ENCODE data around the gene CCL23. TPM values are rescaled to one million over a fixed set of nuclear protein-coding genes. Genes with fewer than 3 reads are reported as not detected.

CCL23 gene
- total and polyA plus RNA-seq, 9 of the 15 experiments (the other 6 are each of a cell fraction or from before 2014, with no cell fraction given), result not detected

- no peaks in the 10 kb centered on the region for H3K79me2 ChIP-seq (ENCODE audit: control insufficient read depth, insufficient read depth, low read length)
- ChIA-PET POLR2A (no interaction called here), CTCF (ENCODE audit: low intra/inter-chr PET ratio) (no interaction called here)
- BruUV-seq (replicated peaks), result no TSS peak
- intact Hi-C loops (cut with micrococcal nuclease), result no loop called here
- TF ChIP-seq SMARCA5 (IDR thresholded peaks at IDR 0.05), result no peak
- no peak for TF ChIP-seq CREB1 (IDR thresholded peaks at IDR 0.05)
- no peak for TF ChIP-seq CREB1 (CRISPR knock-in tag; IDR thresholded peaks at IDR 0.05)
- TF ChIP-seq MCM2 (IDR thresholded peaks at IDR 0.05; ENCODE audit: low read depth), result no peak
- TF ChIP-seq FOXP4 (CRISPR knock-in tag; IDR thresholded peaks at IDR 0.05; ENCODE audit: borderline replicate concordance), result no peak
- TF ChIP-seq HOMEZ (CRISPR knock-in tag; IDR thresholded peaks at IDR 0.05), result no peak
- no peak for TF ChIP-seq ARNT (IDR thresholded peaks at IDR 0.05)
- TF ChIP-seq CHCHD3 (CRISPR knock-in tag; IDR thresholded peaks at IDR 0.05), result no peak
- TF ChIP-seq MCM3 (IDR thresholded peaks at IDR 0.05), result no peak
- TF ChIP-seq ZNF217 (CRISPR knock-in tag; IDR thresholded peaks at IDR 0.05), result no peak
- no peak for ATAC-seq
- H3K36me3 ChIP-seq (ENCODE audit: control insufficient read depth, insufficient read depth, low read length), result no peaks in the 10 kb centered on the region
- no peak overlapping the region for H3K4me2 ChIP-seq (ENCODE audit: insufficient read depth, low read length)
- in situ Hi-C loops (cut with MboI), result no loop called here
- H3K27ac ChIP-seq (ENCODE audit: extremely low read depth, low read depth, low read length), result no peak overlapping the region
- H3K4me1 ChIP-seq (replicated peaks in 1 of 2; ENCODE audit: control insufficient read depth in 2 of 2, insufficient read depth in 2 of 2, low read length in 2 of 2), result no peaks in the 10 kb centered on the region
- H3K4me3 ChIP-seq, result no peak overlapping the region
- H3K9me1 ChIP-seq (ENCODE audit: control insufficient read depth, insufficient read depth, low read length), result no peaks in the 10 kb centered on the region
- no peak for FAIRE-seq
- H3K9me3 ChIP-seq (replicated peaks; ENCODE audit: control insufficient read depth, insufficient read depth, low read depth, low read length), result no peaks in the 10 kb centered on the region
- WGBS (ENCODE audit: insufficient coverage, low coverage, missing lambda C conversion rate), result 0% methylated on average over 1 of the region's 1 CpG
- H3K9ac ChIP-seq (ENCODE audit: insufficient read depth in 1 of 2, low read depth in 2 of 2, low read length in 2 of 2), result no peak overlapping the region
- peaks cover 3 to 5% of the 10 kb centered on the region in 2 experiments; a peak in 3 of 5 replicates for H3K27me3 ChIP-seq (ENCODE audit: control insufficient read depth in 2 of 2, insufficient read depth in 2 of 2, low read length in 2 of 2)
- DNase-seq (ENCODE audit: extremely low read depth in 1 of 4, low spot score in 3 of 4), result no peak
- H4K20me1 ChIP-seq (replicated peaks; ENCODE audit: control insufficient read depth, insufficient read depth, low read length), result no peaks in the 10 kb centered on the region
- no peak overlapping the region for H2AFZ ChIP-seq (ENCODE audit: low read depth, low read length)
Measured at GRCh38 chr17:36030956-36031355, 13.2 kb upstream of the CCL23 start.
